BLaER1 treated with 17β-estradiol and CSF1 and Interleukin-3, amounts not matched to agents 10 nM and 100 nM (cell line): Measurements from ENCODE around the gene DNAJC15.

Experiments used
- H3K27ac ChIP-seq, 11 experiments: shearing (Covaris generic); formaldehyde crosslinking; 2 replicates each; pipeline ENCODE4 v1.8.1; 2022
- H3K27me3 ChIP-seq, 11 experiments: shearing (Covaris generic); formaldehyde crosslinking; 2 replicates each; pipeline ENCODE4 v1.8.1; 2022
- H3K36me3 ChIP-seq, 11 experiments: shearing (Covaris generic); formaldehyde crosslinking; 2 replicates each; pipeline ENCODE4 v1.8.1; 2022
- H3K4me1 ChIP-seq, 10 experiments: shearing (Covaris generic); formaldehyde crosslinking; 2 replicates each; pipeline ENCODE4 v1.8.1; 2022
- H3K4me2 ChIP-seq, 11 experiments: shearing (Covaris generic); formaldehyde crosslinking; 2 replicates each; pipeline ENCODE4 v1.8.1; 2022
- H3K4me3 ChIP-seq, 10 experiments: shearing (Covaris generic); formaldehyde crosslinking; 2 replicates each; pipeline ENCODE4 v1.8.1; 2022
- H3K9ac ChIP-seq, 11 experiments: shearing (Covaris generic); formaldehyde crosslinking; 2 replicates each; pipeline ENCODE4 v1.8.1; 2022
- H3K9me3 ChIP-seq, 11 experiments: shearing (Covaris generic); formaldehyde crosslinking; replicated peaks in 1 of 11; 2 replicates each; pipeline ENCODE4 v1.8.1; 2022
- H4K20me1 ChIP-seq, 11 experiments: shearing (Covaris generic); formaldehyde crosslinking; 2 replicates each; pipeline ENCODE4 v1.8.1; 2022
- Cebpa-rat ChIP-seq, 11 experiments: shearing (Covaris generic); IDR thresholded peaks; 2 replicates each; pipeline ENCODE4 v1.8.1; 2022

DNAJC15 gene

DNA sequence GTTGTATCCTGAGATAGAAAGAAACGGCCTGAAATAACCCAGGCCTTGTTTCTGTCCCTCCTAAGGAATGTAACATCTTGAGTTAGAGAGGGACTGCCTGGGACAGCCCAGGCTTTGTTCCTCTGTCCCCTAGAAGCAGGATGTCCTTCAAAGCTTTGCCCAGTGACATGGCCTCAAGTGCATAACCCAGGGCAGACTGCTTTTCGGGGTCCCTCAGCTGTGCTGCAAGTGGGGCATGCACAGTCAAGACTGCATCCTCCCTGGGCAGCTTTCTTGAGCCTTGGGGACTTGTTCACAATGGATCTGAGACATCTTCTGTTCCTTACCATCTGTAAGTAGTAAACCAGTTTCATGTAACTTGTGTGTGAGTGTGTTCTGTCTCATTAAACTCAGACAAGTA, 23.9 kb upstream of the DNAJC15 start:
- H3K4me1 ChIP-seq: peaks cover 0 to 6% (median 0%) of the 10 kb centered on the region in 10 experiments; a peak in 5 of 20 replicates
- H4K20me1 ChIP-seq: no peaks in the 10 kb centered on the region
- no peak overlapping the region for H3K4me3 ChIP-seq
- peaks cover 0 to 7% (median 0%) of the 10 kb centered on the region in 11 experiments; a peak in 9 of 22 replicates for H3K9me3 ChIP-seq
- no peak overlapping the region for H3K27ac ChIP-seq
- no peak overlapping the region for H3K4me2 ChIP-seq
- no peak overlapping the region for H3K9ac ChIP-seq
- H3K27me3 ChIP-seq: no peaks in the 10 kb centered on the region
- H3K36me3 ChIP-seq: no peaks in the 10 kb centered on the region
- TF ChIP-seq Cebpa-rat (IDR thresholded peaks at IDR 0.05): no peak

GRCh38 chr13:43000676-43001075, 22.7 kb upstream of the DNAJC15 start:
- no peak overlapping the region for H3K27ac ChIP-seq
- H3K4me3 ChIP-seq: no peak overlapping the region
- H3K36me3 ChIP-seq: no peaks in the 10 kb centered on the region
- no peak for TF ChIP-seq Cebpa-rat (IDR thresholded peaks at IDR 0.05)
- peaks cover 0 to 6% (median 0%) of the 10 kb centered on the region in 10 experiments; a peak in 5 of 20 replicates for H3K4me1 ChIP-seq
- H4K20me1 ChIP-seq: no peaks in the 10 kb centered on the region
- H3K4me2 ChIP-seq: no peak overlapping the region
- no peaks in the 10 kb centered on the region for H3K27me3 ChIP-seq
- H3K9me3 ChIP-seq: peaks cover 0 to 7% (median 0%) of the 10 kb centered on the region in 11 experiments; a peak in 9 of 22 replicates
- no peak overlapping the region for H3K9ac ChIP-seq

GRCh38 chr13:43002021-43002420, 21.4 kb upstream of the DNAJC15 start:
- H3K27ac ChIP-seq: no peak overlapping the region
- no peaks in the 10 kb centered on the region for H3K36me3 ChIP-seq
- no peaks in the 10 kb centered on the region for H4K20me1 ChIP-seq
- H3K27me3 ChIP-seq: no peaks in the 10 kb centered on the region
- peaks cover 0 to 6% (median 0%) of the 10 kb centered on the region in 10 experiments; a peak in 2 of 20 replicates for H3K4me1 ChIP-seq
- TF ChIP-seq Cebpa-rat (IDR thresholded peaks at IDR 0.05): no peak
- 0 out of 22 replicates have a peak overlapping the region, but pooled peaks of 3 of the 11 experiments have one; percentile 1 to 13 (median 3) for H3K4me2 ChIP-seq
- H3K9ac ChIP-seq: no peak overlapping the region
- peaks cover 0 to 7% (median 0%) of the 10 kb centered on the region in 11 experiments; a peak in 9 of 22 replicates for H3K9me3 ChIP-seq
- no peak overlapping the region for H3K4me3 ChIP-seq

DNA sequence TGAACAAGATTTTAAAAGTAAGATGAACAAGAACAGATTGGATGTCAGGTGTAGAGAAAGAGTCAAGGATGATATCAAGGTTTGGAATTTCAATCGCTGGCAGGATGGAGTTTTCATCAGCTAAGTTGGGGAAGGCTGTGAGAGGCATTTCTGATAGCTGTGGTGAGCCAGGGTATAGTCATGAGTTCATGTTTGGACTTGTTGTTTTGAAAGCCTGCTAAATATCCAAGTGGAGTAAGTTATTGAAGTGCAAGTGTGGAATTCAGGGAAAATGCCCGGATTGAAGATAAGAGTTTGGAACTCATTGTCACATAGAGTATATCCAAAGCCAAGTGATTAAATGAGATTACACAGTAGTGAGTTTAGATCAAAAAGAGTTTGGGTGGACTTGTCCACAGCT, 20.4 kb upstream of the DNAJC15 start:
- H3K9ac ChIP-seq: no peak overlapping the region
- H3K4me3 ChIP-seq: no peak overlapping the region
- no peaks in the 10 kb centered on the region for H4K20me1 ChIP-seq
- H3K27me3 ChIP-seq: no peaks in the 10 kb centered on the region
- peaks cover 0 to 7% (median 0%) of the 10 kb centered on the region in 11 experiments; a peak in 9 of 22 replicates for H3K9me3 ChIP-seq
- H3K36me3 ChIP-seq: no peaks in the 10 kb centered on the region
- peaks cover 0 to 6% (median 0%) of the 10 kb centered on the region in 10 experiments; a peak in 2 of 20 replicates for H3K4me1 ChIP-seq
- no peak overlapping the region for H3K4me2 ChIP-seq
- no peak for TF ChIP-seq Cebpa-rat (IDR thresholded peaks at IDR 0.05)
- H3K27ac ChIP-seq: no peak overlapping the region

GRCh38 chr13:43003729-43004128, 19.7 kb upstream of the DNAJC15 start:
- no peaks in the 10 kb centered on the region for H3K27me3 ChIP-seq
- H3K36me3 ChIP-seq: no peaks in the 10 kb centered on the region
- H3K27ac ChIP-seq: no peak overlapping the region
- no peak overlapping the region for H3K4me3 ChIP-seq
- H3K9ac ChIP-seq: no peak overlapping the region
- peaks cover 0 to 6% (median 0%) of the 10 kb centered on the region in 10 experiments; a peak in 2 of 20 replicates for H3K4me1 ChIP-seq
- TF ChIP-seq Cebpa-rat (IDR thresholded peaks at IDR 0.05): no peak
- peaks cover 0 to 7% (median 0%) of the 10 kb centered on the region in 11 experiments; a peak in 9 of 22 replicates for H3K9me3 ChIP-seq
- H3K4me2 ChIP-seq: no peak overlapping the region
- no peaks in the 10 kb centered on the region for H4K20me1 ChIP-seq

DNA sequence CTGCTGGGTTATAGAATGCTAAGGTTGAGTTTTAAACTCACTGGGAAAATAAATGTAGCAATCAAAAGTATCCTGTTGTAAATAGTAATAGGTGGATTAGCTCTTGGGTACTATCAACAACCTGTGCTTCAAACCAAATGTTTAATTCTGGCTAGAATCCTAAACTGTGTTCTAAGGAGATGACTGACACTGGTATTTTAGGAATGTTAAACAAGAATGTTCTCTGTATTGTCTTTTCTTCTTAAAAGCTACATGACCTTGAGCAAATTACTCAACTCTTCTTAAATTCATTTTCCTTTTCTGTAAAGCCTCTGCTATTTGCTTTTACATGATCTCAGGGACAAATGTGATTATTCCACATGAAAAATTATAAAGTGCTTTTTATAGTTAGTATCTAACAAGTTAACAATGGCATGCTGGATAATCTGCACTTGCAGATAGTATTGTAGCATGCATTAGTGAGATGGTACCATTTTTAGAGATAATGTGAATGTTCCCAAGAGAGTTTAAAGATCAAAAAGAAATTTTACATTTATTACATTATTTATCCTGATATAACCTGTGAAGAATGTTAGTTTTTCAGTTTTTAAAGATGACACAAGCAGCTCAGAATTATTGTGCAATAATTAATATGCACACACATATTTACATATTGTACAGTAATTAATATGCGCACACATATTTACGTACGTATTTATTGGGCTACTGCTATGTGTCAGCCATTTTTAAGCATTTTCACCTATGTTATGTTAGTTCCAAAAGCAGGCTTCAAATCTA, 17.7 kb upstream of the DNAJC15 start:
- Histone ChIP-seq H3K27ac (no peak overlapping the region), H4K20me1 (no peaks in the 10 kb centered on the region), H3K9ac (no peak overlapping the region), H3K9me3 (peaks cover 0 to 7% (median 0%) of the 10 kb centered on the region in 11 experiments; a peak in 9 of 22 replicates), H3K4me1 (peaks cover 0 to 6% (median 0%) of the 10 kb centered on the region in 10 experiments; a peak in 2 of 20 replicates), H3K36me3 (no peaks in the 10 kb centered on the region), H3K27me3 (no peaks in the 10 kb centered on the region), H3K4me3 (no peak overlapping the region), H3K4me2 (no peak overlapping the region)
- TF ChIP-seq Cebpa-rat (IDR thresholded peaks at IDR 0.05): peak in 1 of 11 experiments; percentile 44; a peak in 1 of 22 replicates

GRCh38 chr13:43006893-43007631, 16.3 kb upstream of the DNAJC15 start:
- Histone ChIP-seq H3K9ac (no peak overlapping the region), H4K20me1 (no peaks in the 10 kb centered on the region), H3K27me3 (no peaks in the 10 kb centered on the region), H3K4me3 (no peak overlapping the region), H3K36me3 (no peaks in the 10 kb centered on the region), H3K27ac (no peak overlapping the region), H3K4me2 (no peak overlapping the region), H3K9me3 (peaks cover 0 to 7% (median 0%) of the 10 kb centered on the region in 11 experiments; a peak in 9 of 22 replicates), H3K4me1 (peaks cover 0 to 3% (median 0%) of the 10 kb centered on the region in 10 experiments; a peak in 2 of 20 replicates)
- TF ChIP-seq Cebpa-rat (IDR thresholded peaks at IDR 0.05): no peak

DNA sequence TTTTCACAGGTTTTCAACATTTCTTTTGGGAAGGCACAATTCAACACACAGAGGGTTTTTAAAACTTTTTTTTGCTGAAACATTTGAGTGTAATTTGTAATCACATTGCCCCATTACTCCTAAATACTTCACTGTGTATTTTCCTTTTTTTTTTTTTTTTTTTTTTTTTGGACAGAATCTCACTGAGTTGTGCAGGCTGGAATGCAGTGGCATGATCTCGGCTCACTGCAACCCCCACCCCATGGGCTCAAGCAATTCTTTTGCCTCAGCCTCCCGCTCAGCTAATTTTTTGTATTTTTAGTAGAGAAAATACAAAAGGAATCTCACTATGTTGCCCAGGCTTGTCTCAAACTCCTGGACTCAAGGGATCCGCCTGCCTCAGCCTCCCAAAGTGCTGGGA, 14.8 kb upstream of the DNAJC15 start:
- Histone ChIP-seq H3K27me3 (no peaks in the 10 kb centered on the region), H3K9ac (no peak overlapping the region), H3K4me1 (no peaks in the 10 kb centered on the region), H4K20me1 (no peaks in the 10 kb centered on the region), H3K27ac (no peak overlapping the region), H3K4me2 (no peak overlapping the region), H3K4me3 (no peak overlapping the region), H3K9me3 (no peaks in the 10 kb centered on the region), H3K36me3 (no peaks in the 10 kb centered on the region)
- no peak for TF ChIP-seq Cebpa-rat (IDR thresholded peaks at IDR 0.05)

DNA sequence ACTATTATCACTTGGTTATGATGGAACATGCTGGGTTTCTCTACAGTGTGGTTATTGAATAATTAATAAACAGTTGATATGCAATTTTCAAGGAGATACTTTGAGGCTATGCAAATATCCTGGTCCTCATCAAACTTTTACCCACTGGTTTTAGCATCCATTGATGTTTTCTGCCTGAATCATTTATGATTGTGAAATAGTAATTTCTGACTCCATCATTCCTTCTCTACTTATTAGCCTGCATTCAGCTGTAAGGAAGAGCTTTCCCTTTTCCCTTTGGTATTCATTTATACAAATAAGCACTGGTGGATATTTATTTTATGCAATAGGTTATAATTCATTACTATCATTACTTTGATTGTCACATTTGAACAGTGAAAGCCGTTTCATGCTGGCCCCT, 13.9 kb upstream of the DNAJC15 start:
- H3K27ac ChIP-seq: no peak overlapping the region
- H3K9me3 ChIP-seq: no peaks in the 10 kb centered on the region
- no peaks in the 10 kb centered on the region for H3K4me1 ChIP-seq
- H3K27me3 ChIP-seq: no peaks in the 10 kb centered on the region
- 0 out of 22 replicates have a peak, but pooled peaks of 1 of the 11 experiments have one; percentile 13 for TF ChIP-seq Cebpa-rat (IDR thresholded peaks at IDR 0.05)
- H3K9ac ChIP-seq: no peak overlapping the region
- H3K4me3 ChIP-seq: no peak overlapping the region
- no peak overlapping the region for H3K4me2 ChIP-seq
- H4K20me1 ChIP-seq: no peaks in the 10 kb centered on the region
- H3K36me3 ChIP-seq: no peaks in the 10 kb centered on the region
